Measurements from ENCODE around the gene STX11.

STX11 gene

DNA sequence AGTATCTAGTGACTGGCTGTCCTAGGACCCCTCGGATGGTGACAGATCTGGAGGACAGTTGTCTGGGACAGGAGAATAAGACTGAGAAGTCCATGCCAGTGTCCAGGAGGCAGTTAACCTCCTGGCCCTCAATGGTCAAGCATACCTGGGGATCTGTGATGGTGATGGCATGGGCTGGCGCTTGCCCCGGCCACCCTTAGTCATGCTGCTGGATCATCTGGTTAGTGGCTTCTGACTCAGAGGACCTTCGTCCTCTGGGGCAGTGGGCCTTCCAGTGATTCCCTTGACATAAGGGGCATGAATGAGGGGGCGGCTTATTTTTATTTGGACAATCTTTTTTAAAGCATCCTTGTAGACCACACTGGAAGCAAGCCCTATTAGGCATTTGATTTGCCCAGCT lies 30.9 kb upstream of the STX11 start:
- Histone ChIP-seq H2BK120ac (ENCODE audit: insufficient read depth, low read length, poor library complexity) (no peak overlapping the region), H2AK5ac (ENCODE audit: low read length) (no peak overlapping the region), H3K23ac (ENCODE audit: low read length) (no peak overlapping the region), H2BK12ac (ENCODE audit: low read length) (no peak overlapping the region), H3K36me3 (ENCODE audit: control insufficient read depth in 1 of 2, insufficient read depth in 2 of 2, low read length in 2 of 2) (no peaks in the 10 kb centered on the region), H3K14ac (ENCODE audit: low read length) (no peak overlapping the region), H3K9ac (ENCODE audit: low read length) (no peak overlapping the region), H3K79me2 (ENCODE audit: control insufficient read depth, insufficient read depth, low read length, poor library complexity) (no peaks in the 10 kb centered on the region), H3K27ac (ENCODE audit: low read depth, low read length) (no peak overlapping the region), H4K91ac (ENCODE audit: low read depth, low read length) (no peak overlapping the region), H3K18ac (ENCODE audit: low read length) (no peak overlapping the region), H3K4me1 (ENCODE audit: control insufficient read depth in 1 of 2, insufficient read depth in 2 of 2, low read length in 2 of 2) (no peaks in the 10 kb centered on the region), H3K27me3 (ENCODE audit: insufficient read depth, low read length) (no peaks in the 10 kb centered on the region), H3K4ac (ENCODE audit: low read depth, low read length) (no peak overlapping the region), H2AFZ (ENCODE audit: insufficient read depth, low read length, poor library complexity) (no peak overlapping the region), H4K12ac (ENCODE audit: low read depth, low read length) (no peak overlapping the region), H3K79me1 (ENCODE audit: low read length) (no peaks in the 10 kb centered on the region), H3K4me3 (ENCODE audit: low read depth, low read length) (no peak overlapping the region), H3K9me3 (ENCODE audit: insufficient read depth, low read depth, low read length) (no peaks in the 10 kb centered on the region), H4K8ac (ENCODE audit: low read depth, low read length) (no peak overlapping the region), H3K4me2 (ENCODE audit: low read length) (no peak overlapping the region), H2BK5ac (ENCODE audit: low read depth, low read length, poor library complexity) (no peak overlapping the region)
- WGBS (ENCODE audit: extremely low coverage, insufficient coverage, insufficient read length), result no CpG with 5 or more reads among the region's 5 CpGs
- no peak for DNase-seq

GRCh38 chr6:144122861-144123260 lies 27.5 kb upstream of the STX11 start:
- H3K9ac ChIP-seq (ENCODE audit: low read length), result no peak overlapping the region
- no peak overlapping the region for H3K18ac ChIP-seq (ENCODE audit: low read length)
- no peak overlapping the region for H3K4me3 ChIP-seq (ENCODE audit: low read depth, low read length)
- no peak overlapping the region for H3K27ac ChIP-seq (ENCODE audit: low read depth, low read length)
- no peak overlapping the region for H4K12ac ChIP-seq (ENCODE audit: low read depth, low read length)
- no peaks in the 10 kb centered on the region for H3K36me3 ChIP-seq (ENCODE audit: control insufficient read depth in 1 of 2, insufficient read depth in 2 of 2, low read length in 2 of 2)
- no peak overlapping the region for H4K91ac ChIP-seq (ENCODE audit: low read depth, low read length)
- no peak overlapping the region for H4K8ac ChIP-seq (ENCODE audit: low read depth, low read length)
- H3K9me3 ChIP-seq (ENCODE audit: insufficient read depth, low read depth, low read length), result no peaks in the 10 kb centered on the region
- H2AK5ac ChIP-seq (ENCODE audit: low read length), result no peak overlapping the region
- no peak overlapping the region for H3K23ac ChIP-seq (ENCODE audit: low read length)
- H3K79me2 ChIP-seq (ENCODE audit: control insufficient read depth, insufficient read depth, low read length, poor library complexity), result no peaks in the 10 kb centered on the region
- no peaks in the 10 kb centered on the region for H3K4me1 ChIP-seq (ENCODE audit: control insufficient read depth in 1 of 2, insufficient read depth in 2 of 2, low read length in 2 of 2)
- H2BK12ac ChIP-seq (ENCODE audit: low read length), result no peak overlapping the region
- no peak overlapping the region for H3K4ac ChIP-seq (ENCODE audit: low read depth, low read length)
- DNase-seq, result no peak
- H3K27me3 ChIP-seq (ENCODE audit: insufficient read depth, low read length), result no peaks in the 10 kb centered on the region
- H3K79me1 ChIP-seq (ENCODE audit: low read length), result no peaks in the 10 kb centered on the region
- no peak overlapping the region for H3K14ac ChIP-seq (ENCODE audit: low read length)
- no peak overlapping the region for H3K4me2 ChIP-seq (ENCODE audit: low read length)
- H2AFZ ChIP-seq (ENCODE audit: insufficient read depth, low read length, poor library complexity), result no peak overlapping the region
- H2BK120ac ChIP-seq (ENCODE audit: insufficient read depth, low read length, poor library complexity), result no peak overlapping the region
- no peak overlapping the region for H2BK5ac ChIP-seq (ENCODE audit: low read depth, low read length, poor library complexity)

DNA sequence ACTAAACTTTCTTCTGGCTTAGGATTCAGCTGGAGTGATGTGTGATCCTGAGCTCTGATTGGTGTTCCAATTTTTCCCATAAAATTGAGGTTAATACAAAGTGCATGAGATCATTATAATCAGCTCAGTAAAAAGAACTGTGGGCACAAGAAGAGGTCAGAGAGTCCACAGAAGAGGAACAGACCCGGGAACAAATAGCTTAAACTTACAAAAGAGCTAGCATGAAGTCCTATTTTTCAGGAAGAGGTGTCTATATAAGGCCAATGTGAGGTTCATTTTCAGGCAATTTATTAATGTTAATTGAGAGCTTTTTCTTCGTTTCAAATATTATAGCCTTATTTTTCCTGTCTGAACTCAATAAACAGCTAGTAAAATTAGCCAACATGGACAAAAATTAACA lies 26.9 kb upstream of the STX11 start:
- no peaks in the 10 kb centered on the region for H3K36me3 ChIP-seq (ENCODE audit: control insufficient read depth in 1 of 2, insufficient read depth in 2 of 2, low read length in 2 of 2)
- no peak overlapping the region for H2BK12ac ChIP-seq (ENCODE audit: low read length)
- no peaks in the 10 kb centered on the region for H3K79me2 ChIP-seq (ENCODE audit: control insufficient read depth, insufficient read depth, low read length, poor library complexity)
- no peak overlapping the region for H2AFZ ChIP-seq (ENCODE audit: insufficient read depth, low read length, poor library complexity)
- H3K9me3 ChIP-seq (ENCODE audit: insufficient read depth, low read depth, low read length), result no peaks in the 10 kb centered on the region
- no peaks in the 10 kb centered on the region for H3K4me1 ChIP-seq (ENCODE audit: control insufficient read depth in 1 of 2, insufficient read depth in 2 of 2, low read length in 2 of 2)
- H4K8ac ChIP-seq (ENCODE audit: low read depth, low read length), result no peak overlapping the region
- H3K27ac ChIP-seq (ENCODE audit: low read depth, low read length), result no peak overlapping the region
- no CpG with 5 or more reads among the region's 2 CpGs for WGBS (ENCODE audit: extremely low coverage, insufficient coverage, insufficient read length)
- no peak overlapping the region for H3K9ac ChIP-seq (ENCODE audit: low read length)
- H2BK120ac ChIP-seq (ENCODE audit: insufficient read depth, low read length, poor library complexity), result no peak overlapping the region
- no peak overlapping the region for H3K4me3 ChIP-seq (ENCODE audit: low read depth, low read length)
- H3K27me3 ChIP-seq (ENCODE audit: insufficient read depth, low read length), result no peaks in the 10 kb centered on the region
- H4K12ac ChIP-seq (ENCODE audit: low read depth, low read length), result no peak overlapping the region
- no peak overlapping the region for H3K23ac ChIP-seq (ENCODE audit: low read length)
- no peak overlapping the region for H2AK5ac ChIP-seq (ENCODE audit: low read length)
- H3K18ac ChIP-seq (ENCODE audit: low read length), result no peak overlapping the region
- no peak overlapping the region for H2BK5ac ChIP-seq (ENCODE audit: low read depth, low read length, poor library complexity)
- H4K91ac ChIP-seq (ENCODE audit: low read depth, low read length), result no peak overlapping the region
- DNase-seq, result no peak
- H3K14ac ChIP-seq (ENCODE audit: low read length), result no peak overlapping the region
- no peak overlapping the region for H3K4me2 ChIP-seq (ENCODE audit: low read length)
- H3K4ac ChIP-seq (ENCODE audit: low read depth, low read length), result no peak overlapping the region
- H3K79me1 ChIP-seq (ENCODE audit: low read length), result no peaks in the 10 kb centered on the region

- H2BK120ac ChIP-seq (ENCODE audit: insufficient read depth, low read length, poor library complexity), result no peak overlapping the region
- H3K79me2 ChIP-seq (ENCODE audit: control insufficient read depth, insufficient read depth, low read length, poor library complexity), result no peaks in the 10 kb centered on the region
- no peak overlapping the region for H3K23ac ChIP-seq (ENCODE audit: low read length)
- no peak overlapping the region for H2AFZ ChIP-seq (ENCODE audit: insufficient read depth, low read length, poor library complexity)
- no peak overlapping the region for H3K18ac ChIP-seq (ENCODE audit: low read length)
- no peak overlapping the region for H2BK5ac ChIP-seq (ENCODE audit: low read depth, low read length, poor library complexity)
- no peaks in the 10 kb centered on the region for H3K4me1 ChIP-seq (ENCODE audit: control insufficient read depth in 1 of 2, insufficient read depth in 2 of 2, low read length in 2 of 2)
- no peaks in the 10 kb centered on the region for H3K27me3 ChIP-seq (ENCODE audit: insufficient read depth, low read length)
- H3K79me1 ChIP-seq (ENCODE audit: low read length), result no peaks in the 10 kb centered on the region
- no peak overlapping the region for H3K4me3 ChIP-seq (ENCODE audit: low read depth, low read length)
- no peak overlapping the region for H4K12ac ChIP-seq (ENCODE audit: low read depth, low read length)
- H3K9me3 ChIP-seq (ENCODE audit: insufficient read depth, low read depth, low read length), result no peaks in the 10 kb centered on the region
- H3K4ac ChIP-seq (ENCODE audit: low read depth, low read length), result no peak overlapping the region
- H3K4me2 ChIP-seq (ENCODE audit: low read length), result no peak overlapping the region
- H4K91ac ChIP-seq (ENCODE audit: low read depth, low read length), result no peak overlapping the region
- no peak overlapping the region for H3K27ac ChIP-seq (ENCODE audit: low read depth, low read length)
- no CpG with 5 or more reads among the region's 2 CpGs for WGBS (ENCODE audit: extremely low coverage, insufficient coverage, insufficient read length)
- no peak for DNase-seq
- no peak overlapping the region for H3K14ac ChIP-seq (ENCODE audit: low read length)
- H2BK12ac ChIP-seq (ENCODE audit: low read length), result no peak overlapping the region
- no peak overlapping the region for H3K9ac ChIP-seq (ENCODE audit: low read length)
- no peak overlapping the region for H4K8ac ChIP-seq (ENCODE audit: low read depth, low read length)
- no peaks in the 10 kb centered on the region for H3K36me3 ChIP-seq (ENCODE audit: control insufficient read depth in 1 of 2, insufficient read depth in 2 of 2, low read length in 2 of 2)
- H2AK5ac ChIP-seq (ENCODE audit: low read length), result no peak overlapping the region
These were observed 26.5 kb upstream of the STX11 start for GRCh38 chr6:144123836-144124235.

- no peak overlapping the region for H3K4ac ChIP-seq (ENCODE audit: low read depth, low read length)
- no CpG with 5 or more reads among the region's 6 CpGs for WGBS (ENCODE audit: extremely low coverage, insufficient coverage, insufficient read length)
- H2AFZ ChIP-seq (ENCODE audit: insufficient read depth, low read length, poor library complexity), result no peak overlapping the region
These were observed 23.2 kb upstream of the STX11 start for GRCh38 chr6:144127097-144127496.

More at GRCh38 chr6:144127097-144127496, 23.2 kb upstream of the STX11 start:
- H3K23ac ChIP-seq (ENCODE audit: low read length), result no peak overlapping the region
- no peaks in the 10 kb centered on the region for H3K79me2 ChIP-seq (ENCODE audit: control insufficient read depth, insufficient read depth, low read length, poor library complexity)
- no peak overlapping the region for H3K18ac ChIP-seq (ENCODE audit: low read length)
- H3K4me2 ChIP-seq (ENCODE audit: low read length), result no peak overlapping the region
- no peak overlapping the region for H3K14ac ChIP-seq (ENCODE audit: low read length)
- no peak overlapping the region for H4K12ac ChIP-seq (ENCODE audit: low read depth, low read length)
- no peak overlapping the region for H2AK5ac ChIP-seq (ENCODE audit: low read length)
- no peak overlapping the region for H3K27ac ChIP-seq (ENCODE audit: low read depth, low read length)
- H2BK12ac ChIP-seq (ENCODE audit: low read length), result no peak overlapping the region
- no peak overlapping the region for H4K91ac ChIP-seq (ENCODE audit: low read depth, low read length)
- no peaks in the 10 kb centered on the region for H3K79me1 ChIP-seq (ENCODE audit: low read length)
- no peaks in the 10 kb centered on the region for H3K36me3 ChIP-seq (ENCODE audit: control insufficient read depth in 1 of 2, insufficient read depth in 2 of 2, low read length in 2 of 2)
- no peaks in the 10 kb centered on the region for H3K9me3 ChIP-seq (ENCODE audit: insufficient read depth, low read depth, low read length)
- H3K9ac ChIP-seq (ENCODE audit: low read length), result no peak overlapping the region
- no peaks in the 10 kb centered on the region for H3K27me3 ChIP-seq (ENCODE audit: insufficient read depth, low read length)
- no peak overlapping the region for H3K4me3 ChIP-seq (ENCODE audit: low read depth, low read length)
- no peak overlapping the region for H4K8ac ChIP-seq (ENCODE audit: low read depth, low read length)
- H3K4me1 ChIP-seq (ENCODE audit: control insufficient read depth in 1 of 2, insufficient read depth in 2 of 2, low read length in 2 of 2), result no peaks in the 10 kb centered on the region
- no peak overlapping the region for H2BK5ac ChIP-seq (ENCODE audit: low read depth, low read length, poor library complexity)
- no peak for DNase-seq
- no peak overlapping the region for H2BK120ac ChIP-seq (ENCODE audit: insufficient read depth, low read length, poor library complexity)
